HG03432 (cell line): ENCODE results near the gene ADA.

ENCODE experiments used
- ATAC-seq: cut with Tn5 transposase; IDR thresholded peaks from one replicate; pipeline ENCODE4 v1.9.1; 2021; ENCODE audit warnings: mild to moderate bottlenecking, moderate library complexity; ENCODE audit not compliant: unreplicated experiment

Gene ADA

DNA sequence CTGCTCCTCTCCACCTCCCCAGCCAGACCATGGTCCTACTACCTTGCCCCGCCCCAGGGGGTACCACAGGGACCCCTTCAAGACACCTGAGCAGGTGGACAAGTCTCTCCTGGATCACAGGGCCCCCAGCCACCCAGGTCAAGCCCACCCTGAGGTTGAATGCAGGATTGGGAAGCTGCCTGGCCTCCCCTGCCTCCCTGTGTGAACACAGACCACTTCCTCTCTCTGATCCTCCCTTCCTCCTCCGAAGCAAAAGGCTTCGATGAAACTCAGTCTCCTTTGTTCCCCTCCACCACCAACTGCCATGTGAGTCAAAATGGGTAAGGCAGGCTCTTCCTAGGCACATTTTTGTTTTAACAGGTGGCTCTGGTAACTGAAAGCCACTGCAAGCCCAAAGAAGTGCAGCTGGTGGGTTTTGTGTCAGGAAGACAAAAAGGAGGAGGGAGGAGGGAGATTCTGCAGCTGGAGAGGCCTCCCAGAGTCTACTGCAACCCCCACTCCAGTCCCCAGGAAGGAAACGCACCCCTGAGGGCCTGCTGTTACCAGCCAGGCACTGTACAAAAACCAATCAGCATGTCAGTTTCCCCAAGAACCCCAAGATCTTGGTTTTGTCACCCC lies 5.4 kb downstream of the ADA start:
- ATAC-seq: peak; percentile 31

DNA sequence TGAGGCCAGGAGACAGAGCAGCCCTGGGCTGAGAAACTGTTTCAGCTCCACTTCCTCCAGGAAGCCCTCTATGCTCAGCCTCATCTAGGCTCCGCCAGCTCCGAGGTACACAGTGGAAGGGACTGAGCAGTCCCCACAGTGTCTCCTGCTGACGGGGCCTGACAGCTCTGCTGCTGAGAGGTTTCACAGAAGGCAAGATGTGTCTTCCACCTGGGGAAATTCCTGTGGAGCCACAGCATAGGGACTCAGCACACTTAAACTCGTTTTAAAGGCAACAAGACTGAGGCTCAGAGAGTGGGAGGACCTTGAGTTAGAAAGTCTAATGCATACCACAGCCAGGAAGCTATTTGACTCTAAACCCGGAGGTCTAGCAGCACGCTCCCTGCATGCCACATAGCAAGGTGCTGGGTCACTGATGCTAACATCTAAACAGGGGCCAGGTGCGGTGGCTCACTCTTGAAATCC lies 6.8 kb downstream of the ADA start:
- no peak for ATAC-seq

DNA sequence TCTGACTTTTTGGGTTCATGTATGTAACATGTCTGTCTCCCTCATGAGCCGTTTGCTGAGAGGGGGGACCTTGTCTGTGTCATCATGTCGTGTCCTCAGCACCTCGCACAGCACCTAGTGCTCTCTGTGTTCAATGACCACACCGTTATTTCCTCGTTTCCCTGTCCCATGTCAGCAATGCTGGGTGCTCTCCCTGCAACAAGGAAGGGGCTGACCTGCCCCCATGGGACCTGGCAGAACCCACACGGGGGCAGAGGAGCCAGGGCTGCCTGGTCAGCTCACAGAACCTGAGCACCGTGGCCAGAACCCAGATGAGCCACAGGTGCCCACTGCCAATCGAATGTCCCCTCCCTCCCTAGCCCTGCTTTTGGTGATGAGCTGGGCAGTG lies 7.3 kb downstream of the ADA start:
- ATAC-seq: no peak

DNA sequence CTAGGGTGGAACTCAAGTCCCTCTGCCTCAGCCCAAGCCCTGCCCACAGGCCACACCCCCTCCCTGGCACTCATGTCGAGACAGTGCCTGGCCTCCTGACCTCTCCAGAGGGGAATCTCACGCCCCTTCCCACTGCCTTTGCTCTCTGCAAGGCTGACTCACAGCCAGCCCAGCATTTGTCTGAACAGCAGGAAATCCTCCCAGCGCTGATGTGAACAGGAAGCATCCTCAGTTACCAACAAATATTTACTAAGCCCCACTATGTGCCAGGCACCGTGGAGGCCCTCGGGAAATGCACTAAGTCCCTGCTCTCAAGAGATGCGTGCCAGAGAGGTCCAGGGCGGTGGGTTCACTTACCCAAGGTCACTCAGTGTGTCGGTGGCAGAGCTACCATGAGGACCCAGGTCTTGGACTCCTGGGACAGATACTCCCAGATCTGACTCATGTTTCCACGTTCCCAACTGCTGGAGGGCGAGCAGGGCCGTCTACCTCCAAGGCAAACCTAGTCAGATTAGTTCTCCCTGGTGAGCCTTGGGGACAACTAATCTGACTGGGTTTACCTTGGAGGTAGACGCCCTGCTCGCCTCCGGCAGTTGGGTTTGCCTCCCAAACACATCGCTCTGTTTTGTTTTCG lies 7.8 kb downstream of the ADA start:
- no peak for ATAC-seq

DNA sequence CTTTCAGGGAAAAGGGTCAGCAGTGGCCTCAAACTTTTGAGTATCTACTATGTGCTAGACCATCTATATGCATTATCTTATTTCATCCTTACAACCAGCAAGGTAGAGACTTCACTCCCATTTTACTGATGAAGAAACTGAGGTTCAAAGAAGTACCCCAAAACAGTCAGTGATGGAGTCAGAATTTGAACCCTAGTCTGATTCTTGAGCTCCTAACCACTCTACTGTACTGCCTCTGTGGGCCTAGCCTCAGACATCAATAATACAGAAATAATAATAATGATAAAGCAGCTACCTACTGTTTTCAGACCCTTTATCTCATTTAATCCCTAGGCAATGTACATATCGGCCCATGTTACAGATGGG lies 8.4 kb downstream of the ADA start:
- no peak for ATAC-seq

DNA sequence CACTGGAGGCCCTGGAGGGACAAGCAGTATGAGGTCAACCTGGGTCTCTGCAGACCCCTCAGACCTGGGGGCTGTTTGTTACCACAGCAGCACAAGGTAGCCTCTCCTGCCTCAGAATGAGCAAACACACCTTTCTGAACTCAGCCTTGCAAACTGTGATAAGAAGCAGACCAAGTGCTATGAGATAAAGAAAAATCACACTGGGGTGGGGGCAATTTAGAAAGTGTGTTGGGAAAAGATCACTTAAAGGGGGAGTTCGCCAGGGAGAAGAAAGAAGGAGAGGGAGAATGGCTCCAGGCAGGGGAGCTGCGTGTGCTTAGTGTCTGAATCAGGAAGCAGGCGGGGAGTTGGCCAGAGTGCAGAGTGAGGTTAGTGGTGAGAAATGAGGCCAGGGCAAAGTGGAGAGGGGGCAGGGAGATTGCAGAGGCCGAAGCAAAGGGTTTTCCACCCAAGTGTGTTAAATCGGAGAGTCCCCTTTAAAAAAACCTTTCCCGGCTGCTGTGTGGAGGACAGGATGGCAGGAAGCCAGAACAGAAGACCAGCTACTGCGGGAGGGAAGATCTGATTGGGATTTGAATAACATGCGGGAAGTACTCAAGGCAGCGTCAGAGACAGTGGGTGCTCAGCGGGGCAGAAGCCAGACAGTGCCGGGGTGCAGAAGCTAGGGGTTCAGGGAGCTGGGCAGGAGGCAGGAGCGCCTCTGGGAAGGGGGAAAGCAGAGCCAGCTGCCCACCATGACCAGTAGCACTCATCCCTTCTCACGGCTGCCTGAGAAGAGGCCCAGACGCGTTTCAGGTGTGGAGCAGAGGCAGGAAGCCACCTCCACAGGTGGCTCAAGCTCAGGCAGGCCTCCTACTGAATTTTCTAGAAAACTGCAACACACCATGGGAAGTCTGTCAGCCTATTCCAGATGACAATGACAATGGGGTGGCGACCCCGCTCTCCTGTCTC lies 9.0 kb downstream of the ADA start:
- ATAC-seq: peak; percentile 26

DNA sequence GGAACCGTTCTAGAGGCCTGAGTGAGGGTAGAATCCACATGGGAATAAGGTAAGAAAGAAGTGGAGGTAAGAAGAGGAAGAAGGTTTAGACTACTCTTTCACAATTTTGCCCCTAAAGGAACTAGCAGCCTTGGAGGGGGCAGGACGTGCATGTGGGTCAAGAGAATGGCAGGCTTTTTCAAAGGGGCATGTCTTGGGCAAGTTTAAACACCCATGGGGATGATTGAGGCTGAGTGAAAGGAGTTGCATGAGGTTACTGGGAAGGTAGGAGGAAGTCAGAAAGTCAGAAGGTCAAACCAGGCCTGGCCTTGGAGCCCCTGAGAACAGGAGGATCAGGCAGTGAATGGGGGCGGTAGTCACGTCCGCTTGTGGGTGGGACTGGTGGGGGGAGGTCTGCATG lies 10.2 kb downstream of the ADA start:
- no peak for ATAC-seq

DNA sequence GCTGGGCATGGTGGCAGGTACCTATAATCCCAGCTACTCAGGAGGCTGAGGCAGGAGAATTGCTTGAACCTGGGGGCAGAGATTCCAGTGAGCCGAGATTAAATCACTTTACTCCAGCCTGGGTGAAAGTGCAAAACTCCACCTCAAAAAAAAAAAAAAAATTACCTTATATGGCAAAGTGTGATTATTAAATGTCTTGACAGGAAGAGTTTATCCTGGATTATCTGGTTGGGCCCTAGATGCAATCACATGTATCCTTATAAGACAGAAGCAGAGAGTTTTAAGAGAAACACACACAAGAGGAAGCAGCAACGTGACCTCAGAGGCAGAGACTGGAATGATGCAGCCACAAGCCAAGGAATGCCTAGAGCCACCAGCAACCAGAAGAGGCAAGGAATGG lies 11.0 kb downstream of the ADA start:
- ATAC-seq: no peak

DNA sequence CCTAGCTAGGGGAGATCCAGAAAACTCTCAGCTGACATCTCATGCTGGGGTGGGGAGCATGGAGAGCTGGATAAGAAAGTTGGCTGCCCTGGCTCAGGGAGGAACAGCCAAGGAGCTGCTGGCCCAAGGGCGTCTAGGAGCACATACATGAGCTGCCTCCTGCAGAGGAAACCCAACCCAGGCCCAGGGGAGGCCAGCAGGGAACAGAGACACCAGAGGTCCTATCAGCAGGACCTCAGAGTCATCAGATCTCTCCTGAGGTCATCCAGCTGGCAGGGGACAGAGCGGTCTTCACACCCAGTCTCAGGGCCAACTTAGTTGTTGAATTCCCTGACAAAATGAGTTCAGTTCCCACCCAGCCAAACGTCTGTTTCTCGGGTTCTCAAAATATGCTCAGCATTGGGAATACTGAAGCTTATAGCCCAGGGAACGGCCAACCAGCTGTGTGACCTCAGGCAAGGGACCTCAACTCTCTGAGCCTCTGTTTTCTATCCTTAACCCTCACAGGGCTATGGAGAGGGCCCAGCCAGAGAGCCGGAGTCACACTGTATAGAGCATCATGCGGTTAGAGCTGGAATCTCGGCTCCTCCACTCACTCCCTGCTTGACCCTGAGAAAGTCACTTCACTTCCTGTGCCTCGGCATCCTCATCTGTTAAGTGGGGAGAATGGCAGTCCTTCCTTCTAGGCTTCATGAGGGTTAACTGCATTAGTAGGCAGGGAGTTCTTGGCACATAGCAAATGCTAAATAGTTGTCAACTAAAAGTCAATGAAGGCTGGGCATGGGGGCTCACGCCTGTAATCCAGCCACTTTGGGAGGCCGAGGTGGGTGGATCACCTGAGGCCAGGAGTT lies 13.8 kb downstream of the ADA start:
- no peak for ATAC-seq

DNA sequence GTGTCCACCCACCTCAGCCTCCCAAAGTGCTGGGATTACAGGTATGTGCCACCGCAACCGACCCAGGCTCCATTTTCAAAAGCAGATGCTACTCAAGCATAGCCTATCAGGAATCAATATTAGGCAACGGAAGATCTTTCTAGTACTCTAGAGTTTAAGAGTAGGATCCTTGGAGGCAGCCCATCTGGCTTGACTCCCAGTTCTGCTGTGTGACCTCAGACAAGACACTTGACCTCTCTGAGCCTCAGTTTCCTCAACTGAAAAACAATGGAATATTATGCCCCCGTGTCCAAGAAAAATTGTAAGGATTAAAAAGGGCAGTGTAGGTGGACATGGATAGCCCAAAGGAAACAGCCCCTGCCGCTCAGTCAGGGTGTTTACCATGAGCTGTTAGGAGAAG lies 14.5 kb downstream of the ADA start:
- no peak for ATAC-seq

DNA sequence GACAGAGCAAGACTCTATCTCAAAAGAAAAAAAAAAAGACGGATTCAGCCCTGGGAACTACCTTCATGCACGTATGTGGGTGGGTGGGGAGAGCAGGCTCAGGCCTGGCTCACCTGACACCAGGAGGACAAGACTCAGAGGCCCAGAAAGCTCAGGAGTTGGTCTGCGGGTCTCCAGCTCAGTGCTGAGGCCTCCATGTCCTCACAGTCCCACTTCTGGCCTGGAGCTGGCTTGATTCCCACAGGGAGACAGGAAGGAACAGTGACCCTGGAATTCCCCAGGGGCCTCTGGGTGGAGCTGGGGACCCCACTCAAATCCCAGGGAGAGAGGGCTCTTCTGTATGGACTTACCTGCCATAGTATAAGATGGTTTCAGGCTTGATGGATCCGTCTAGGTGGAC lies 15.6 kb downstream of the ADA start:
- no peak for ATAC-seq

DNA sequence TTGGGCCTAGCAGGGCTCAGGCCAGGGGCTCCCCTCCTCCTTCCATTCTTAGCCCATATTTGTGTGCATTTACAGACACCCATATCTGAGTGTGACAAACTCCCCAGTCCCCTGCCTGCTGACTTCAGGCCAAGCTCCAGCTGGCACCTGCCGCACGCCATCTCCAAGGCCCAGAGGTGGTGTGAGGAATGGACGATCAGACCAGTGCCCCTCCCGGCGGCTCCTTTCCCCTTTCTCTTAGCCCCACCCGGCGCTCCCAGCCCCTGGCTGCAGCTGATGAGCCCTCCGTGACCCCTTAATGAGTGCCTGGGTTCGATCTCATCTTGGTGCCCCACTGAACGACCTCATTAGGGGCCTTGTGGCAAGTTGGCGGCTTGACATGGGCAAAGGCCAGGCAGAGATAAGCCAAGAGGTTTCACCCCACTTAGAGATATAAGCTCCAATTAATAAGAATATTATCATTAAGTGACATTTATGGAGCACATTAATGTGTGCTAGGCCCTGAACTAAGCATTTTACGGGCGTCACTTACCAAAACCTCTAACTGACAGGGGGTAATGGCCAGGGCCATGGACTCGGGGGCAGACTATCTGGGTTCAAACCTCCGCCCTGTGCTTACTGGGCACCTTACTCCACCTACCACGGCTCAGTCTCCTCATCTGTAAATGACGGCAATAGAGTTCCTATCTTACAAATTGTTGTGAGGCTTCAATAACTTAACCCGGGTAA lies 17.5 kb downstream of the ADA start:
- ATAC-seq: no peak

DNA sequence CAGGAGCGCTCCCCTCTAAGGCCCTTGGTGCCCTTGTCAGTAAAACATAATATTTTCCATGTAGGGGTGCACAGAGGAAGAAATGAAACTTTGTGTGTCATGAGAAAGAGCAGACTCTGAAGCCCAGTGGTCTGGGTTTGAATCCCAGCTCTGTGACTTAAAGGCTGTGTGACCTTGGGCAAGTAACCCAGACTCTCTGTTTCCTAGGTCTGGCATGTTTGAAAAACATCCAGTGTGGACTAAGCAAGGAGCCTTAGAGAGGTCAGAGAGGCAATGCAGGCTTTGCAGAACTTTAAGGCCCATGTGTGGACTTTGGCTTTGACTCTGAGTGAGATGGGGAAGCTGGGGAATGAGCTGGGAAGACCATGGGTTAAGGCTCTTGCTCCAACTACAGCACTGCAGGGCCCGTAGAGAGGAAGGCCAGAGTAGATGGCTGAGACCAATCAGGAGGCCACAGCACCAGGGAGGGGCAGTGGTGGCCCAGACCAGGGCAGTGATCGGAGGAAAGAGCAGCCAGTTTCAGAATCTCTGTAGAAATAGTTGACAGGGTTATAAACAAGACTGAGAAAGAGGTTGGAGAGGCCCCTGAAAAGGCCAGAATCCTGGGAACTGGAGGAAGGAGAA lies 18.2 kb downstream of the ADA start:
- no peak for ATAC-seq

DNA sequence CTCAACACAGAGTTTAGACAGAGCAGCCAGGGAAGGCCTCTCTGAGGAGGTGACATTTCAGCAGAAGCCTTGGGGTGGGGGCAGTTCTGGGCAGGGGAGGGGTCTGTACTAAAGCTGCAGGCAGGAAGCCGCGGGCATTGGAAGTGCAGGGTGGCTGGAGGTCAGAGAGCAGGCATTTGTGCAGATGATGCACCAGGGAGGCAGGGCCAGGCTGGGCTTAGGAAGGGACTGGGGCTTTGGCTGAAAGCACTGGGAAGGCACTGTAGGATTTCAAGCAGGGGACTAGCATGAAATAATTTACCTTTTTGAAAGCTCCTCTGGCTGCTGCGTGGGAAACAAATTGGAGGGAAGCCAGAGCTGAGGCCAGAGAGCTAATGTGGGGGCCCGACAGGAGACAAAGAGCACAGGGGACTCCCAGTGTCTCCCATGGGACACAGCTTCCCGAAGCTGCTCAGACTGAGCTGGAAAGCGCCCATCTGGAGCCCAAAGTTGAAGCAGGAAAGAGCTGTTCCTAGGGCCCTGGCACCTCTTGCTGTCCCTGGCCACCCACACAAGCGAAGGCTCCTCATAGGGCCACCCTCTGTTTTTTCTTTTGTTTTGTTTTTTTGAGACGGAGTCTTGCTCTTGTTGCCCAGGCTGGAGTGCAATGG lies 19.3 kb downstream of the ADA start:
- no peak for ATAC-seq

DNA sequence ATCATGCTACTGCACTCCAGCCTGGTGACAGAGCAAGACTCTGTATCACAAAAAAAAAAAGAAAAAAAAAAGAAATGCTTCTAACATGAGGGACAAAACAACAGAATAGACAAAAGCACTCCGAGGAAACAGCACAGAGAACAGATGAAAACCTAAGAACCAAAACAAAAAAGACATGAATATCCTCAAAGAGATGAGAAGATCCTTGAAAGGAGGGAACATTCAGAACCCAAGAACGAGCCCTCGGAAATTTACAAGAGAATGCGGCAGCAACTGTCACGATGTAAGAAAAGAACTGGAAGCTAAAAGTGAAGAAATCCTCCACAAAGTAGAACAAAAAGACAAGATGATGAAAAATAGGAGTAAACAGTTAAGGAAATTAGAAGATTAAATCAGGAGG lies 21.2 kb downstream of the ADA start:
- no peak for ATAC-seq

DNA sequence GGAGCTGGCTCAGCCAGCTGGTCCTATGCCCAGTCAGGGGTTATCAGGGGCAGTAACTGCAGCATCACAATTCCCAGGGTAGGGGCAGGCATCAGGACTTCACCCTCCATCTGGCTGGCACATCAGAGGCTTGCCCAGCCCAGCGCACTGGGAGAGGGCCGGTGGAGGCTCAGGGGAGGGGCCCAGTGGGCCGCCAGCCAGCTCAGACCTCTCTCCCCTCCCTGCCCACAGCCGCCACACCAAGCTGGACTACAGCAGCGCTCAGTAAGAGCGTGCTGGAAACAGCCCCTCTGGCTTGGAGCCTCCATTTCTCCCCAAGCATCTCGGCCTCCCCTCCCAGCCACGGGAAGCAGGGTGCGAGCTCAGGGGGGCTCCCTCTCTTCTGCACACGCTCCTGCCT lies 22.0 kb downstream of the ADA start:
- no peak for ATAC-seq

DNA sequence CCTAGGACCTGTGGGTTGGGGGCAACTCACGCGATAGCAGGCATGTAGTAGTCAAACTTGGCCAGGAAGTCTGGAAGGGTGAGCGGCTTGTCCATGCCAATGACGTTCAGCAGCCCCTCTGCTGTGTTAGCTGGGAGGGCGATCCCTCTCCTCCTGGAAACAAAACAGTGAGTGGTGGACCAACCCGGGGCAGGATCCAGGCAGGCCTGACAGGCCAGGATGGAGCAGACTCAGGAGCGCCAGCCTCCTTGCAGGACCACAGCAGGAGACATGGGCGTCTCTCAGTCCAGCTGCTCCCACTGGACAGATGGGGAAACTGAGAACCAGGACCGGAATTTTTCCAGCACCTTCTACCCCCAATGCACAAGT lies 22.5 kb downstream of the ADA start:
- ATAC-seq: no peak

DNA sequence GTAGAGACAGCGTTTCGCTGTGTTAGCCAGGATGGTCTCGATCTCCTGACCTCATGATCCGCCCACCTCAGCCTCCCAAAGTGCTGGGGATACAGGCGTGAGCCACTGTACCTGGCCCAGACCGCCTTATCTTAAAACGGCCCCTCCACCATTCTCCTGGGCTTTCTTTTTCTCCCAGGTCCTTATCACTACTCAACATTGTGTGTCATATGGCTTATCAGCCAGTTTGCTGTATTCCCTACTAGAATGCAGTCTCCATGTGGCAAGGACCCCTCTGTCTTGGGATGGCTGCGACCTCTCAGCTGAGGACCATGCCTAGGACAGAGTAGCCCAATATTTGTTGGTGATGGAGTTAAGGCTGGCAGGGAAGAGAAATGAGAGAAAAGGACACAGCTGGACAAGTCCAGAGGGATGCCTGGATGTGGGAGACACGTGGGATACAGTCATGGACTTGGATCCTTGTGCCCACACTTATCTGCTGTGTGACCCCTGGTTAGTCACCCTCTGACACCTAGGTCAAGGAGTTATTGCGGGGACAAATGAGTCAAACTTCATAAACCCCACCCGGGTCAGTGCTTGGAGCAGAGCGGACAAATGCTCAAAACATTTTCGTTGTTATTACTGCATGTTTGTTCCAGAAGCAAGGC lies 24.0 kb downstream of the ADA start:
- ATAC-seq: no peak

DNA sequence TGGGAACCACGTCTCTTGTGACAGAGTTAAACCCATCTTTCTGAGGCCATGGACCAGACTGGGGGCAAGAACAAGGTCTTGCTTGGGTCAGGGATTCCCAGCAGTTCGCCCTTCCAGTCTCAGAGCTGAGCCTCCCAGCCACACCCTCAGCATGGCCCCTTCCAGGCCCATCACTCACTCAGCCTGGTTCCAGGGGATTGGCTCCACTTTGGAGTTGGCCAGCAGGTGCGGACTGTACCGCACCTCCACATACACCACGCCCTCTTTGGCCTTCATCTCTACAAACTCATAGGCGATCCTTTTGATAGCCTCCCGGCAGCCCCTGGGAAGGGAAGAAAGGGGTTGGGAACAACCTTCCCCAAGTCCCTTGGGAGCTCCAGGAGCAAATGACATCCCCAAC lies 25.2 kb downstream of the ADA start:
- ATAC-seq: no peak
